T-helper 2 cell treated with Interferon-gamma antibody and Interleukin-4, amounts not matched to agents 5 μg/mL and 100 μg/mL, for 36 hours (primary cell): ENCODE measurements around the gene PRAMEF11.
"Not testable (repeated sequence)": the region's sequence is repeated elsewhere in the genome, so short reads cannot be mapped to it uniquely, and the experiment has no call there.

Source experiments
- DNase-seq: peaks from one replicate; pipeline ENCODE4 v3.0.0; 2021; ENCODE audit warnings: low spot score
- H3K27ac Mint-ChIP-seq: one replicate; pipeline ENCODE4 v1.8.0; 2021; ENCODE audit warnings: mild to moderate bottlenecking, mixed read lengths
- H3K27me3 Mint-ChIP-seq: one replicate; pipeline ENCODE4 v1.8.0; 2021; ENCODE audit warnings: low read depth, mixed read lengths
- H3K36me3 Mint-ChIP-seq: one replicate; pipeline ENCODE4 v1.8.0; 2021; ENCODE audit warnings: low read depth, mixed read lengths
- H3K4me1 Mint-ChIP-seq: one replicate; pipeline ENCODE4 v1.8.0; 2021; ENCODE audit warnings: low read depth, mixed read lengths
- H3K4me3 Mint-ChIP-seq: one replicate; pipeline ENCODE4 v1.8.0; 2022; ENCODE audit warnings: mild to moderate bottlenecking, moderate library complexity, mixed read lengths
- H3K9me3 Mint-ChIP-seq: one replicate; pipeline ENCODE4 v1.8.0; 2021; ENCODE audit warnings: mixed read lengths

PRAMEF11 gene

DNA sequence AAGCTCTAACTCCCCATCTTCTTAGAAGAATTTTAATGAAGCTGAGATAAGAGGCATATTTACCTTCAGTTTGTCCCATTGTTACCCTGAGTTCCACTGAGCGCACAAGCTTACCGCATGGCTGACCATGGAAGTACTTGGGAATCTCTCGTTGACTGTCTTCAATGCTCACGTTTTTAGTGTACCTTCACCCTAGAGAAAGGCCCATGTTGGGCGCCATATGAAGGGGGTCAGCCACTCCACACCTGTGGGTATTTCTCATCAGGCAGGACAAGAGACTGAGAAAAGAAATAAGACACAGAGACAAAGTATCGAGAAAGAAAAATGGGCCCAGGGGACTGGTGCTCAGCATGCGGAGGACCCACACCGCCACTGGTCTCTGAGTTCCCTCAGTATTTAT, 46.5 kb downstream of the PRAMEF11 start:
- not testable (repeated sequence) for H3K27ac Mint-ChIP-seq, H3K4me3 Mint-ChIP-seq, H3K36me3 Mint-ChIP-seq, H3K27me3 Mint-ChIP-seq, H3K4me1 Mint-ChIP-seq, DNase-seq
- H3K9me3 Mint-ChIP-seq, result peaks cover 22% of the 10 kb centered on the region

GRCh38 chr1:12783783-12784182, 47.4 kb downstream of the PRAMEF11 start:
- not testable (repeated sequence) for H3K27me3 Mint-ChIP-seq, H3K4me1 Mint-ChIP-seq, H3K27ac Mint-ChIP-seq, DNase-seq, H3K36me3 Mint-ChIP-seq, H3K4me3 Mint-ChIP-seq
- H3K9me3 Mint-ChIP-seq, result peaks cover 22% of the 10 kb centered on the region

DNA sequence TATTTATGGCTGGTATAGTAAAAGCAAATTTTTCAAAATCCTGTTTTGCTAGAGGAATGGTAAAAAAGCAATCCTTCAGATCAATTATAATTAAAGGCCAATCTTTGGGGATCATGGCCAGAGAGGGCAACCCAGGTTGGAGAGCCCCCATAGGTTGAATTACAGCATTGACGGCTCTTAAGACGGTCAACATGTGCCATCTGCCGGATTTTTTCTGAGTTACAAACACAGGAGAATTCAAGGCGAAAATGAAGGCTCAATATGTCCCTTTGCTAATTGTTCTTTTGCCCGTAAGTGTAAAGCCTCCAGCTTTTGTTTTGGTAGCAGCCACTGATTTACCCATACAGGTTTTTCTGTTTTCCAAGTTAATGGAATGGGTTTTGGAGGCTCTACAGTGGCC, 49.7 kb downstream of the PRAMEF11 start:
- H3K36me3 Mint-ChIP-seq, H3K4me3 Mint-ChIP-seq, H3K27ac Mint-ChIP-seq, H3K27me3 Mint-ChIP-seq, DNase-seq, H3K4me1 Mint-ChIP-seq: not testable (repeated sequence)
- H3K9me3 Mint-ChIP-seq, result peaks cover 22% of the 10 kb centered on the region

- no peaks in the 10 kb centered on the region for H3K4me1 Mint-ChIP-seq
- no peaks in the 10 kb centered on the region for H3K27me3 Mint-ChIP-seq
- H3K36me3 Mint-ChIP-seq, result no peaks in the 10 kb centered on the region
- H3K9me3 Mint-ChIP-seq, result peaks cover 7% of the 10 kb centered on the region
- H3K27ac Mint-ChIP-seq, result no peak overlapping the region
- no peak for DNase-seq
- no peak overlapping the region for H3K4me3 Mint-ChIP-seq
These were observed 52.3 kb downstream of the PRAMEF11 start for GRCh38 chr1:12778907-12779306.

- Mint-ChIP-seq H3K9me3 (no peaks in the 10 kb centered on the region), H3K27me3 (no peaks in the 10 kb centered on the region), H3K36me3 (no peaks in the 10 kb centered on the region)
These were observed 53.1 kb downstream of the PRAMEF11 start for GRCh38 chr1:12778061-12778460.

GRCh38 chr1:12776801-12777557, 54.2 kb downstream of the PRAMEF11 start:
- no peaks in the 10 kb centered on the region for H3K36me3 Mint-ChIP-seq
- H3K9me3 Mint-ChIP-seq, result no peaks in the 10 kb centered on the region
- no peaks in the 10 kb centered on the region for H3K27me3 Mint-ChIP-seq
- no peaks in the 10 kb centered on the region for H3K4me1 Mint-ChIP-seq
- no peak overlapping the region for H3K27ac Mint-ChIP-seq
- H3K4me3 Mint-ChIP-seq, result no peak overlapping the region
- DNase-seq, result no peak

More at GRCh38 chr1:12778061-12778460, 53.1 kb downstream of the PRAMEF11 start:
- no peak overlapping the region for H3K27ac Mint-ChIP-seq
- no peak for DNase-seq
- H3K4me1 Mint-ChIP-seq, result no peaks in the 10 kb centered on the region
- H3K4me3 Mint-ChIP-seq, result no peak overlapping the region

DNA sequence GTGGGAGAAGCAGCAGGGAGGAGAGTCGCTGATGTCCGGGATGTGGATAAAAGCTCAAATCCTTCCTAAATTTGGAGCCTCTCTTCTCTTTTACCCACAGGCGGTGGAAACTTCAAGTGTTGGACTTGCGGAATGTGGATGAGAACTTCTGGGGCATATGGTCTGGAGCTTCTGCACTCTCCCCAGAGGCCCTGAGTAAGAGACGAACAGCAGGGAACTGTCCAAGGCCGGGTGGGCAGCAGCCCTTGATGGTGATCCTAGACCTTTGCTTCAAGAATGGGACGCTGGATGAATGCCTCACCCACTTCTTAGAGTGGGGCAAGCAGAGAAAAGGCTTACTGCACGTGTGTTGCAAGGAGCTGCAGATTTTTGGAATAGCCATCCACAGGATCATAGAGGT, 55.8 kb downstream of the PRAMEF11 start:
- H3K4me1 Mint-ChIP-seq, result no peaks in the 10 kb centered on the region
- H3K27ac Mint-ChIP-seq, result no peak overlapping the region
- no peak overlapping the region for H3K4me3 Mint-ChIP-seq
- H3K27me3 Mint-ChIP-seq, result no peaks in the 10 kb centered on the region
- no peaks in the 10 kb centered on the region for H3K36me3 Mint-ChIP-seq
- DNase-seq, result no peak
- no peaks in the 10 kb centered on the region for H3K9me3 Mint-ChIP-seq

DNA sequence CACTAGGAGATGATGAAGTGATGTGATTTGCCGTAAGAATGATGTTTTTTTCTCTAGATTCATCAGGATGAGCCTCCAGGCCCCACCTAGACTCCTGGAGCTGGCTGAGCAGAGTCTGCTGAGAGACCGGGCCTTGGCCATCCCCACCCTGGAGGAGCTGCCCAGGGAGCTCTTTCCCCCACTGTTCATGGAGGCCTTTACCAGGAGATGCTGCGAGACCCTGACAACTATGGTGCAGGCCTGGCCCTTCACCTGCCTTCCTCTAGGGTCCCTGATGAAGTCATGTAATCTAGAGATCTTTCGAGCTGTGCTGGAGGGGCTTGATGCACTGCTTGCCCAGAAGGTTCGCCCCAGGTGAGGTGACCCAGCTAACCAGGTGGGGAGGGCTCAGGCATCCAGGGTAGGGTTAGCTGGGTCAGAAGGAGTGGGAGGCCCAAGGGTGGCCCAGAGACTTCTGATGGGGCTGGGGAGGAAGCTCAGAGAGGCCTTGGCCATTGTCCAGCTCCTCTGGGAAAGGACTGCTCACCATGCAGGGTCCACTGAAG, 56.3 kb downstream of the PRAMEF11 start:
- Mint-ChIP-seq H3K27me3 (no peaks in the 10 kb centered on the region), H3K4me1 (no peaks in the 10 kb centered on the region), H3K36me3 (no peaks in the 10 kb centered on the region), H3K9me3 (no peaks in the 10 kb centered on the region), H3K27ac (no peak overlapping the region), H3K4me3 (no peak overlapping the region)
- no peak for DNase-seq
